HepG2 (cell line): ENCODE data around the gene SIRPB2. TPM values are rescaled to one million over a fixed set of nuclear protein-coding genes. Genes with fewer than 3 reads are reported as not detected.

Experiments
- ADNP ChIP-seq: sonication (generic); formaldehyde crosslinking; IDR thresholded peaks from 2 replicates; pipeline ENCODE4 v1.4.0; 2020; ENCODE audit warnings: missing genetic modification reagents
- ATF5 ChIP-seq: sonication (generic); formaldehyde crosslinking; IDR thresholded peaks from 2 replicates; pipeline ENCODE4 v1.4.0; 2020; ENCODE audit warnings: mild to moderate bottlenecking, low read depth, missing genetic modification reagents
- DNMT1 ChIP-seq: sonication (generic); formaldehyde crosslinking; IDR thresholded peaks from 2 replicates; pipeline ENCODE4 v1.5.1; 2020; ENCODE audit warnings: mild to moderate bottlenecking, missing genetic modification reagents
- E2F2 ChIP-seq: sonication (generic); formaldehyde crosslinking; IDR thresholded peaks from 2 replicates; pipeline ENCODE4 v1.4.0; 2020; ENCODE audit warnings: missing genetic modification reagents, borderline replicate concordance
- EED ChIP-seq: sonication (generic); formaldehyde crosslinking; IDR thresholded peaks from 2 replicates; pipeline ENCODE4 v1.5.0; 2020; ENCODE audit warnings: mild to moderate bottlenecking, missing genetic modification reagents
- FOXO1 ChIP-seq: sonication (generic); formaldehyde crosslinking; IDR thresholded peaks from 2 replicates; pipeline ENCODE4 v1.4.0; 2020; ENCODE audit warnings: missing genetic modification reagents
- JARID2 ChIP-seq: sonication (generic); formaldehyde crosslinking; IDR thresholded peaks from 2 replicates; pipeline ENCODE4 v1.8.1; 2023; ENCODE audit warnings: missing genetic modification reagents, inconsistent platforms; ENCODE audit not compliant: insufficient replicate concordance
- MAFF ChIP-seq: IDR thresholded peaks from 2 replicates; pipeline ENCODE4 v1.6.1; 2011; ENCODE audit warnings: low read depth, low read length, improper control_type of control experiment
- MTF2 ChIP-seq: sonication (generic); formaldehyde crosslinking; IDR thresholded peaks from 2 replicates; pipeline ENCODE4 v1.5.0; 2020; ENCODE audit warnings: missing genetic modification reagents, borderline replicate concordance
- NAIF1 ChIP-seq: sonication (generic); formaldehyde crosslinking; IDR thresholded peaks from 2 replicates; pipeline ENCODE4 v1.5.0; 2020; ENCODE audit warnings: mild to moderate bottlenecking, missing genetic modification reagents, borderline replicate concordance
- NR1H2 ChIP-seq: sonication (generic); formaldehyde crosslinking; IDR thresholded peaks from 2 replicates; pipeline ENCODE4 v1.8.1; 2022; ENCODE audit warnings: low read depth, missing genetic modification reagents, borderline replicate concordance
- SCMH1 ChIP-seq: sonication (generic); formaldehyde crosslinking; IDR thresholded peaks from 2 replicates; pipeline ENCODE4 v1.9.0; 2021; ENCODE audit warnings: missing genetic modification reagents, mild to moderate bottlenecking, borderline replicate concordance
- SMARCE1 ChIP-seq: fragments of 450-650 bp; IDR thresholded peaks from 2 replicates; pipeline ENCODE4 v1.6.1; 2017; ENCODE audit warnings: borderline replicate concordance
- SRSF9 ChIP-seq: fragments of 200-400 bp; formaldehyde crosslinking; IDR thresholded peaks from 2 replicates; pipeline ENCODE4 v1.6.1; 2018; ENCODE audit warnings: borderline replicate concordance, mild to moderate bottlenecking, low read depth, low read length; ENCODE audit not compliant: insufficient read depth, poor library complexity, severe bottlenecking
- TBX3 ChIP-seq: fragments of 450-650 bp; IDR thresholded peaks from 2 replicates; pipeline ENCODE4 v1.6.1; 2017; ENCODE audit warnings: antibody characterized with exemption, mild to moderate bottlenecking, inconsistent platforms, borderline replicate concordance
- THYN1 ChIP-seq: sonication (generic); formaldehyde crosslinking; IDR thresholded peaks from 2 replicates; pipeline ENCODE4 v1.8.1; 2023; ENCODE audit warnings: low read depth, mild to moderate bottlenecking, moderate library complexity, missing genetic modification reagents, borderline replicate concordance
- ZBTB42 ChIP-seq: sonication (generic); formaldehyde crosslinking; IDR thresholded peaks from 2 replicates; pipeline ENCODE4 v1.5.0; 2020; ENCODE audit warnings: mild to moderate bottlenecking, missing genetic modification reagents
- ZFX ChIP-seq: sonication (generic); formaldehyde crosslinking; IDR thresholded peaks from 2 replicates; pipeline ENCODE4 v1.4.0; 2020; ENCODE audit warnings: mild to moderate bottlenecking, low read depth, missing genetic modification reagents, moderate library complexity
- ZFYVE20 ChIP-seq: sonication (generic); formaldehyde crosslinking; IDR thresholded peaks from 2 replicates; pipeline ENCODE4 v1.8.0; 2023; ENCODE audit warnings: low read depth, mild to moderate bottlenecking, moderate library complexity, missing genetic modification reagents, borderline replicate concordance
- ZNF263 ChIP-seq: sonication (generic); formaldehyde crosslinking; IDR thresholded peaks from 2 replicates; pipeline ENCODE4 v1.4.0; 2020; ENCODE audit warnings: missing genetic modification reagents
- ZNF503 ChIP-seq: sonication (generic); formaldehyde crosslinking; IDR thresholded peaks from 2 replicates; pipeline ENCODE4 v1.4.0; 2020; ENCODE audit warnings: missing genetic modification reagents
- ZNF556 ChIP-seq: sonication (generic); formaldehyde crosslinking; IDR thresholded peaks from 2 replicates; pipeline ENCODE4 v1.4.0; 2020; ENCODE audit warnings: mild to moderate bottlenecking, missing genetic modification reagents, borderline replicate concordance
- ZNF770 ChIP-seq: sonication (generic); formaldehyde crosslinking; IDR thresholded peaks from 2 replicates; pipeline ENCODE4 v1.5.0; 2020; ENCODE audit warnings: mild to moderate bottlenecking, missing genetic modification reagents
- polyA plus RNA-seq, 8 experiments: library from polyadenylated mRNA; depleted of rRNA in 3 of 8; stranded (reverse) in 7 of 8; unstranded in 1 of 8; fragments of >200 nt; fragmentation: Illumina TruSeq in 4 of 8; extraction: Trizol in 4 of 8; gene quantifications; 2 replicates each; pipeline versions ENCODE4 v1.2.1 to v1.2.3, GENCODE V29; 2011 to 2016; ENCODE audit warnings: low read depth in 4 of 8, missing spikeins in 1 of 8, mixed read lengths in 1 of 8; ENCODE audit not compliant: insufficient read depth in 1 of 8
- total RNA-seq, 5 experiments: library from RNA; depleted of rRNA; stranded (reverse); fragments of >200 nt; fragmentation: Illumina TruSeq; extraction: Trizol; gene quantifications; 2 replicates each; pipeline ENCODE4 v1.2.3, GENCODE V29; 2016; ENCODE audit warnings: low read depth in 1 of 5

The SIRPB2 gene
- total and polyA plus RNA-seq, 2 of the 13 experiments (the other 11 are each of a cell fraction or from before 2014, with no cell fraction given) = not detected

GRCh38 chr20:1466211-1467081, 24.8 kb downstream of the SIRPB2 start, which contains the start of gene NSFL1C (continued):
- TF ChIP-seq ZNF770 (CRISPR knock-in tag) (no peak), THYN1 (CRISPR knock-in tag) (peak; percentile 91; the same call in 1 of the 2 replicates), TBX3 (no peak; the same call in 1 of the 2 replicates), FOXO1 (CRISPR knock-in tag) (peak; percentile 88), NAIF1 (CRISPR knock-in tag) (peak; percentile 87; the same call in 1 of the 2 replicates), ZFYVE20 (peak; percentile 94; the same call in 1 of the 2 replicates), ADNP (CRISPR knock-in tag) (peak; percentile 91), ZBTB42 (peak; percentile 95), EED (CRISPR knock-in tag) (peak; percentile 98), ATF5 (CRISPR knock-in tag) (peak; percentile 88; the same call in 1 of the 2 replicates), DNMT1 (CRISPR knock-in tag) (peak; percentile 100), JARID2 (CRISPR knock-in tag) (no peak), SMARCE1 (no peak; the same call in 1 of the 2 replicates), ZNF556 (peak; percentile 100), ZNF503 (CRISPR knock-in tag) (peak; percentile 97), E2F2 (CRISPR knock-in tag) (no peak; the same call in 1 of the 2 replicates), SRSF9 (no peak), MTF2 (CRISPR knock-in tag) (peak; percentile 49; the same call in 1 of the 2 replicates), ZNF263 (CRISPR knock-in tag) (peak; percentile 85), NR1H2 (CRISPR knock-in tag) (peak; percentile 97; the same call in 1 of the 2 replicates), ZFX (CRISPR knock-in tag) (peak; percentile 99), MAFF (peak; percentile 15; the same call in 1 of the 2 replicates), SCMH1 (CRISPR knock-in tag) (no peak)
